Loucy (cell line): ENCODE measurements around the gene TMEM94.
A peak's percentile ranks its signal among the peaks of the same experiment; 100 is the strongest.
"Not testable (repeated sequence)": the region's sequence is repeated elsewhere in the genome, so short reads cannot be mapped to it uniquely, and the experiment has no call there.

Source experiments
- H2AFZ ChIP-seq: fragments of 200-600 bp; sonication (generic); 2 replicates; pipeline ENCODE4 v1.6.0; 2016; ENCODE audit warnings: antibody characterized with exemption, mild to moderate bottlenecking, low read length, moderate library complexity
- H3F3A ChIP-seq: fragments of 200-600 bp; 2 replicates; pipeline ENCODE4 v1.6.0; 2016; ENCODE audit warnings: antibody characterized with exemption, low read depth, mild to moderate bottlenecking
- H3K27me3 ChIP-seq: fragments of 200-600 bp; sonication (generic); 2 replicates; pipeline ENCODE4 v1.6.1; 2014; ENCODE audit warnings: low read length, mild to moderate bottlenecking; ENCODE audit not compliant: insufficient read depth, poor library complexity, severe bottlenecking
- H3K36me3 ChIP-seq: fragments of 200-600 bp; sonication (generic); 2 replicates; pipeline ENCODE4 v1.6.1; 2016; ENCODE audit warnings: low read length; ENCODE audit not compliant: insufficient read depth
- H3K4me1 ChIP-seq: fragments of 200-600 bp; sonication (generic); 2 replicates; pipeline ENCODE4 v1.5.1; 2014; ENCODE audit warnings: low read length, mild to moderate bottlenecking; ENCODE audit not compliant: insufficient read depth, poor library complexity, severe bottlenecking
- H3K4me2 ChIP-seq: fragments of 200-600 bp; sonication (generic); 2 replicates; pipeline ENCODE4 v1.6.0; 2014; ENCODE audit warnings: antibody characterized with exemption, low read length, low read depth, mild to moderate bottlenecking; ENCODE audit not compliant: poor library complexity, severe bottlenecking
- H3K4me3 ChIP-seq: fragments of 200-600 bp; sonication (generic); 2 replicates; pipeline ENCODE4 v1.5.1; 2014; ENCODE audit warnings: low read length, mild to moderate bottlenecking, mixed read lengths; ENCODE audit not compliant: poor library complexity, severe bottlenecking
- H3K79me2 ChIP-seq: fragments of 200-600 bp; sonication (generic); 2 replicates; pipeline ENCODE4 v1.6.1; 2014; ENCODE audit warnings: low read length; ENCODE audit not compliant: insufficient read depth
- H3K9ac ChIP-seq: fragments of 200-600 bp; sonication (generic); 2 replicates; pipeline ENCODE4 v1.6.0; 2014; ENCODE audit warnings: mild to moderate bottlenecking, low read depth, low read length, moderate library complexity; ENCODE audit not compliant: poor library complexity, severe bottlenecking
- H3K9me2 ChIP-seq: fragments of 200-600 bp; sonication (generic); replicated peaks from 2 replicates; pipeline ENCODE4 v1.6.1; 2016; ENCODE audit warnings: low read depth, low read length, mixed read lengths
- H3K9me3 ChIP-seq: fragments of 200-600 bp; sonication (generic); 2 replicates; pipeline ENCODE4 v1.6.1; 2014; ENCODE audit warnings: mild to moderate bottlenecking, antibody characterized with exemption, low read length, low read depth; ENCODE audit not compliant: insufficient read depth
- H4K20me1 ChIP-seq: fragments of 200-600 bp; sonication (generic); 2 replicates; pipeline ENCODE4 v1.6.0; 2014; ENCODE audit warnings: antibody characterized with exemption, low read length, mild to moderate bottlenecking; ENCODE audit not compliant: insufficient read depth, poor library complexity, severe bottlenecking
- EZH2phosphoT487 ChIP-seq: fragments of 200-600 bp; IDR thresholded peaks from 2 replicates; pipeline ENCODE4 v1.6.1; 2018; ENCODE audit warnings: antibody characterized with exemption, mild to moderate bottlenecking, moderate library complexity, borderline replicate concordance
- TF ChIP-seq, protein P1 (sequence below): fragments of 200-600 bp; sonication (generic); conservative IDR thresholded peaks from 2 replicates; pipeline ENCODE4 v1.5.1; 2014; ENCODE audit warnings: mild to moderate bottlenecking, antibody characterized with exemption, low read length

Gene TMEM94

DNA sequence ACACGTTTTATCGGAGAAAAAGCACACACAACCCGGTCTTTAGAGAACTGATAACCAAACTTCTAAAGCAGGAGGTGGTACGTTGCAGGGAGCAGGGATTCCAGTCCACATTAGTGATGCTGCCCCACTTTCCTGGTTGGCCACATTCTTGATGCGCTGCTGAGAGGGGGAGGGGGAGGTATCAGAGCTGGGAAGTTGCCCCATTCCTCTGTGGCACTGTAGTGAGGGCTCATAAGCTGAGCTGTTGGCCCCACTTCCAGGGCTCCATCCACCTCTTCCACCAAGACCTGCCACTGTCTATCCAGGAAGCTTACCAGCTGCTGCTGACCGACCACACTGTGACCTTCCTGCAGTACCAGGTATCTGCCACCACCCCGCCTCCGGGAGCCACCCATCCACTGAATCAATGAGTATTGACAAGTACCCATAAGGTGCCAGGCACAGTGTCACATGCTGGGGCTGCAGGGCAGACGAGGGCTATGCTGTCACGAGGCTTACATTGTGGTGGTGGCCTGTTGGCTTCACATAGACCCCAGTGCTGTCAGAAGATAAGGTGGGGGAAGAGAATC, 60.9 kb downstream of the TMEM94 start:
- H3F3A ChIP-seq: no peaks in the 10 kb centered on the region
- no peaks in the 10 kb centered on the region for H3K36me3 ChIP-seq
- peak overlapping the region; percentile 70 for H3K9ac ChIP-seq
- H3K79me2 ChIP-seq: peaks cover 8% of the 10 kb centered on the region; the same call in 1 of the 2 replicates
- no peaks in the 10 kb centered on the region for H3K9me2 ChIP-seq
- no peaks in the 10 kb centered on the region for H3K9me3 ChIP-seq
- peaks cover 31% of the 10 kb centered on the region for H3K4me1 ChIP-seq
- H3K27me3 ChIP-seq: no peaks in the 10 kb centered on the region
- H2AFZ ChIP-seq: peak overlapping the region; percentile 76; the same call in 1 of the 2 replicates
- H3K4me2 ChIP-seq: peak overlapping the region; percentile 88
- TF ChIP-seq, protein P1, sequence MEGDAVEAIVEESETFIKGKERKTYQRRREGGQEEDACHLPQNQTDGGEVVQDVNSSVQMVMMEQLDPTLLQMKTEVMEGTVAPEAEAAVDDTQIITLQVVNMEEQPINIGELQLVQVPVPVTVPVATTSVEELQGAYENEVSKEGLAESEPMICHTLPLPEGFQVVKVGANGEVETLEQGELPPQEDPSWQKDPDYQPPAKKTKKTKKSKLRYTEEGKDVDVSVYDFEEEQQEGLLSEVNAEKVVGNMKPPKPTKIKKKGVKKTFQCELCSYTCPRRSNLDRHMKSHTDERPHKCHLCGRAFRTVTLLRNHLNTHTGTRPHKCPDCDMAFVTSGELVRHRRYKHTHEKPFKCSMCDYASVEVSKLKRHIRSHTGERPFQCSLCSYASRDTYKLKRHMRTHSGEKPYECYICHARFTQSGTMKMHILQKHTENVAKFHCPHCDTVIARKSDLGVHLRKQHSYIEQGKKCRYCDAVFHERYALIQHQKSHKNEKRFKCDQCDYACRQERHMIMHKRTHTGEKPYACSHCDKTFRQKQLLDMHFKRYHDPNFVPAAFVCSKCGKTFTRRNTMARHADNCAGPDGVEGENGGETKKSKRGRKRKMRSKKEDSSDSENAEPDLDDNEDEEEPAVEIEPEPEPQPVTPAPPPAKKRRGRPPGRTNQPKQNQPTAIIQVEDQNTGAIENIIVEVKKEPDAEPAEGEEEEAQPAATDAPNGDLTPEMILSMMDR: peak; percentile 14; the same call in 1 of the 2 replicates
- no peak for TF ChIP-seq EZH2phosphoT487
- H4K20me1 ChIP-seq: peaks cover 13% of the 10 kb centered on the region
- H3K4me3 ChIP-seq: peak overlapping the region; percentile 84

DNA sequence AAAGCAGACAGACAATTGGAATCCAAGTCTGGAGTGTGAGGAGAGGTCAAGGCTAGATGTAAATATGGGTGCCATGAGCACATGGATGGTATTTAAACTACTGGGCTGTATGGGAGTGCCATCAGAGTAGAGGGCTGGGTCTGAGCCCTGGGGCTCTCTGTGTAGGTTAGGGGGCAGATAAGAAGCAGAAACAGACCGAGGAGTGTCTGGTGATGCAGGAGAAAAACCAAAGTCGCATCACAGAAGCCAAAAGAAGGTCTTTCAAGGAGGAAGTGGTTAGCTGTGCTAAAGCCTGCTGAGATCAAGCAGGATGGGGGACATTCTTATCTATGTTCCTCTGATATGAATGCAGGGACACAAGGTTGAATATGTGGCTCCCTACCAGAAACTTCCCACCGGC, 61.8 kb downstream of the TMEM94 start:
- H3K4me2 ChIP-seq: peak overlapping the region; percentile 88
- no peaks in the 10 kb centered on the region for H3K36me3 ChIP-seq
- H3K9ac ChIP-seq: peak overlapping the region; percentile 70
- H2AFZ ChIP-seq: no peak overlapping the region
- no peaks in the 10 kb centered on the region for H3K9me2 ChIP-seq
- peaks cover 8% of the 10 kb centered on the region; the same call in 1 of the 2 replicates for H3K79me2 ChIP-seq
- no peaks in the 10 kb centered on the region for H3K9me3 ChIP-seq
- TF ChIP-seq, protein P1: no peak
- TF ChIP-seq EZH2phosphoT487: no peak
- no peaks in the 10 kb centered on the region for H3K27me3 ChIP-seq
- peaks cover 13% of the 10 kb centered on the region for H4K20me1 ChIP-seq
- peak overlapping the region; percentile 84 for H3K4me3 ChIP-seq
- H3K4me1 ChIP-seq: peaks cover 31% of the 10 kb centered on the region
- H3F3A ChIP-seq: no peaks in the 10 kb centered on the region

DNA sequence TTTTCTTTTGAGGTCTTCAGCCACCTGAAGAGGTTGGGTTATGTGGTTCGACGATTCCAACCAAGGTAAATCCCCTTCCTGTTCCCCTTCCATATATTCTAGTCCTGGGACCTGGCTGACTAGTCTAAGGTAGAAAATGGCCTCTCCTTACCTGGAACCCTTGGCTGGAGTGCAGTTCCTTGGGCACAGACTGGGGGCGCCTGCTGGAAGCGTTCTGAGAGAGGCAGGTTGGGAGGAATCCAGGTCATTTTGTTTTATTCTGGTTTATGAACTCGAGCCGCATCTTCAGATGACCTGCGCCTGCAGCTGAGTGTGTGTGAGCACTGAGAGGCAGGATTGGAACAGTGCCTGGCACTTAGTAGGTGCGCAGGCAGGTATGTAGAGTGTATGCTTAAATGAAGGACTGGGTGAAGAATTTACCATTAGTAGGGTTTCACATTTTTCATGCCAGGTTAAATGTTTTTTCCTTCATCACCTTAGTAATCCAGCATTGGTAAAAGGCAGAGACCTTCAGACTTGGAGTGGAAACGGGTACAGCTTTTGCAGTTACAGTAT, 62.6 kb downstream of the TMEM94 start:
- peaks cover 13% of the 10 kb centered on the region for H4K20me1 ChIP-seq
- no peak overlapping the region for H2AFZ ChIP-seq
- H3K9me3 ChIP-seq: no peaks in the 10 kb centered on the region
- H3K79me2 ChIP-seq: peaks cover 8% of the 10 kb centered on the region; the same call in 1 of the 2 replicates
- H3K4me1 ChIP-seq: peaks cover 31% of the 10 kb centered on the region
- H3K36me3 ChIP-seq: no peaks in the 10 kb centered on the region
- H3K9me2 ChIP-seq: no peaks in the 10 kb centered on the region
- no peak overlapping the region for H3K9ac ChIP-seq
- no peak overlapping the region for H3K4me3 ChIP-seq
- H3K4me2 ChIP-seq: peak overlapping the region; percentile 88
- 0 out of 2 replicates have a peak, but pooled peaks cover 1% of the 10 kb centered on the region for H3F3A ChIP-seq
- TF ChIP-seq EZH2phosphoT487: no peak
- TF ChIP-seq, protein P1: peak; percentile 41
- no peaks in the 10 kb centered on the region for H3K27me3 ChIP-seq

DNA sequence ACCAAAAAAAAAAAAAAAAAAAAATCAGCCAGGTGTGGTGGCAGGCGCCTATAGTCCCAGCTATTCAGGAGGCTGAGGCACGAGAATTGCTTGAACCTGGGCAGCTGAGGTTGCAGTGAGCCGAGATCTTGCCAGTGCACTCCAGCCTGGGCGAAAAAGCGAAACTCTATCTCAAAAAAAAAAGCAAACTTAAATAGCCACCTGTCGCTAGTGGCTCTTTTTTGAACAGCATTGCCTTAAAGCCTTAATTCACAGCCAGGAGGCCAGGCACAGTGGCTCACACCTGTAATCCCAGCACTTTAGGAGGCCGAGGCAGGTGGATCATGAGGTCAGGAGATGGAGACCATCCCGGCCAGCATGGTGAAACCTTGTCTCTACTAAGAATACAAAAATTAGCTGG, 64.0 kb downstream of the TMEM94 start:
- H3F3A ChIP-seq, H3K4me2 ChIP-seq, H3K9ac ChIP-seq, H3K9me2 ChIP-seq, H3K9me3 ChIP-seq, H3K4me3 ChIP-seq, H3K27me3 ChIP-seq, H2AFZ ChIP-seq, H3K36me3 ChIP-seq, H3K79me2 ChIP-seq: not testable (repeated sequence)
- Histone ChIP-seq H4K20me1 (peaks cover 13% of the 10 kb centered on the region), H3K4me1 (peaks cover 25% of the 10 kb centered on the region)
